Small intestine (tissue), 7 donors: ENCODE results near the gene LPP. TPM values are rescaled to one million over a fixed set of nuclear protein-coding genes. Genes with fewer than 3 reads are reported as not detected.
A peak's percentile ranks its signal among the peaks of the same experiment; 100 is the strongest.

Source experiments
- DNase-seq, 2 donors: peaks; one replicate each; pipeline versions ENCODE4 v3.0.0 to v3.0.0-alpha.2; 2013
- FAIRE-seq: peaks from 2 replicates; lab custom pipeline; 2012; peaks lifted over from hg19 to GRCh38; lab: Jason Lieb, UNC
- H3K27ac ChIP-seq, 3 donors: one replicate each; pipeline ENCODE4 v1.5.1; 2013; ENCODE audit warnings: low read length in 2 of 3, mild to moderate bottlenecking in 2 of 3, control low read depth in 1 of 3, inconsistent platforms in 1 of 3, low read depth in 1 of 3, moderate library complexity in 1 of 3
- H3K27me3 ChIP-seq, 3 donors: one replicate each; pipeline ENCODE4 v1.6.1; 2013; ENCODE audit warnings: low read length in 3 of 3, inconsistent platforms in 1 of 3; ENCODE audit not compliant: control insufficient read depth in 3 of 3, insufficient read depth in 3 of 3
- H3K36me3 ChIP-seq, 3 donors: one replicate each; pipeline ENCODE4 v1.6.1; 2013; ENCODE audit warnings: low read length in 3 of 3, inconsistent platforms in 1 of 3, low read depth in 1 of 3, mild to moderate bottlenecking in 1 of 3, moderate library complexity in 1 of 3; ENCODE audit not compliant: control insufficient read depth in 3 of 3, insufficient read depth in 2 of 3
- H3K4me1 ChIP-seq, 3 donors: one replicate each; pipeline ENCODE4 v1.6.1; 2013; ENCODE audit warnings: low read length in 2 of 3, inconsistent platforms in 1 of 3, low read depth in 1 of 3, mild to moderate bottlenecking in 1 of 3, moderate library complexity in 1 of 3; ENCODE audit not compliant: control insufficient read depth in 3 of 3, insufficient read depth in 2 of 3
- H3K4me3 ChIP-seq, 3 donors: one replicate each; pipeline ENCODE4 v1.5.1; 2013; ENCODE audit warnings: low read length in 3 of 3, control low read depth in 1 of 3, inconsistent platforms in 1 of 3, low read depth in 1 of 3, mild to moderate bottlenecking in 1 of 3, moderate library complexity in 1 of 3
- H3K9me3 ChIP-seq, 2 donors: one replicate each; pipeline ENCODE4 v1.6.1; 2013; ENCODE audit warnings: low read depth in 1 of 2, low read length in 1 of 2; ENCODE audit not compliant: control insufficient read depth in 2 of 2, insufficient read depth in 1 of 2
- WGBS, 3 donors: extraction: QIAGEN DNeasy Blood & Tissue Kit; methylation state at CpG; one replicate each; pipeline ENCODE4 v1.1.7; 2013; 5-methylcytosine and 5-hydroxymethylcytosine counted together
- polyA plus RNA-seq, 4 donors: library from polyadenylated mRNA; stranded (reverse) in 3 of 4; unstranded in 1 of 4; fragments of 200-250 nt in 3 of 4; fragments of 120-200 nt in 1 of 4; gene quantifications; one replicate each; pipeline versions ENCODE4 v1.2.1 to v1.2.3, GENCODE V29; 2013
- donor health status: healthy with polysubstance abuse.
- donor health status: control.
- donor health status: control.
- donor health status: Bipolar disorder and iron deficiency.
- donor health status: healthy.

Gene LPP
- polyA plus RNA-seq, 4 donors: 5.4 to 35.8 (median 12.4) TPM

DNA sequence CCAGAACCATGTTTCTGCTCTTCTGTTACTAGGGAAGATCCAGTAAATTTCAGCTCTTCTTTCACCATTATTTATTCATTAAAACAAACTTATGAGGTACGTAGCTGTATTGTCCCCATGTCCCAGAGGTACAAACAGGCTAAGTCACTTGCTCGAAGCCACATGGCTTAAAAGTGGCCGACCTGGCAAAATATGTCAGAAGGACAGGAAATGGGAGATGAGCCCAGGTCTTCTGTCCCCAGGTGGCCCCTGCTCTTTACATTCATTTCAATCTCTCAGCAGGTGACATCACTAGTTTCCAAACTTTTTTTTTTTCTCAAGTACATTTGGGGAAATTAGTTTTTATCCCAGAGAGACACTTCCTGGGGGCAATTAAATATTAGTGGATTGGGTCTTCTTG is 34.1 kb upstream of the LPP start:
- no peak for FAIRE-seq

DNA sequence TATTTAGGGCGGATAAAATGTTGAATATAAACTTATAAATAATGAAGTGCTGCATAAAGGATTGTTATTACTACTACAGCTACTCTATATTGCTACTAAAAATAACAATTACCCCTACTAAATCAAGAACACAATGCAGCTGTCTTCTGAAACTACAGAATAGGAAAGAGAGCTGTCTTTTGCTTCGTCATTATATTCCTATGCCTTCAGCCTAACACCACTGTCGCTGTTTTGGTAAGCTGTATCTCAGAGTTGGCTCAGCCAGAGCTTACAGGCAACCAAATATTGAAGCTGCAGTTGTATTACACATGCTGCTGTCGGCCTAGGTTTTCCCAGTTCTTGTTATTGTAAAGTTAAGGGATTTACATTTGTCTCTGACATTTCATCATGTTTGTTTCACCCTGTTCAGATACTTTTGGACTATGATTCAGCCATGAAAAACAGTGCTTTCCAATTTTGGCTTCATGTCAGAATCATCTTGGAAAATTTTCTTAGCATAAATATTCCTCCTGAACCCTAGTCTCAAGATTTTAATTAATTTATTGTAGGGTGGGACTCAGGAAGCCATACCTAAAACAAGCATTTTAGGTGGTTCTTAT is 31.3 kb upstream of the LPP start:
- DNase-seq: no peak
- FAIRE-seq: no peak
- no peak overlapping the region for H3K4me3 ChIP-seq
- no peaks in the 10 kb centered on the region for H3K9me3 ChIP-seq
- H3K4me1 ChIP-seq: peaks cover 0 to 23% (median 1%) of the 10 kb centered on the region in 3 donors
- 79 to 95% (median 90%) methylated on average over 4 of the region's 4 CpGs for WGBS, 3 donors
- H3K36me3 ChIP-seq: no peaks in the 10 kb centered on the region
- no peak overlapping the region for H3K27ac ChIP-seq
- no peaks in the 10 kb centered on the region for H3K27me3 ChIP-seq

More for the DNA sequence above, 34.1 kb upstream of the LPP start:
- DNase-seq: no peak
- Histone ChIP-seq H3K9me3 (peaks cover 0 to 4% of the 10 kb centered on the region in 2 donors), H3K27me3 (no peaks in the 10 kb centered on the region), H3K4me1 (peaks cover 0 to 11% (median 1%) of the 10 kb centered on the region in 3 donors), H3K27ac (no peak overlapping the region), H3K4me3 (no peak overlapping the region), H3K36me3 (no peaks in the 10 kb centered on the region)
- WGBS, 3 donors: 87 to 92% (median 90%) methylated on average over 3 of the region's 3 CpGs

DNA sequence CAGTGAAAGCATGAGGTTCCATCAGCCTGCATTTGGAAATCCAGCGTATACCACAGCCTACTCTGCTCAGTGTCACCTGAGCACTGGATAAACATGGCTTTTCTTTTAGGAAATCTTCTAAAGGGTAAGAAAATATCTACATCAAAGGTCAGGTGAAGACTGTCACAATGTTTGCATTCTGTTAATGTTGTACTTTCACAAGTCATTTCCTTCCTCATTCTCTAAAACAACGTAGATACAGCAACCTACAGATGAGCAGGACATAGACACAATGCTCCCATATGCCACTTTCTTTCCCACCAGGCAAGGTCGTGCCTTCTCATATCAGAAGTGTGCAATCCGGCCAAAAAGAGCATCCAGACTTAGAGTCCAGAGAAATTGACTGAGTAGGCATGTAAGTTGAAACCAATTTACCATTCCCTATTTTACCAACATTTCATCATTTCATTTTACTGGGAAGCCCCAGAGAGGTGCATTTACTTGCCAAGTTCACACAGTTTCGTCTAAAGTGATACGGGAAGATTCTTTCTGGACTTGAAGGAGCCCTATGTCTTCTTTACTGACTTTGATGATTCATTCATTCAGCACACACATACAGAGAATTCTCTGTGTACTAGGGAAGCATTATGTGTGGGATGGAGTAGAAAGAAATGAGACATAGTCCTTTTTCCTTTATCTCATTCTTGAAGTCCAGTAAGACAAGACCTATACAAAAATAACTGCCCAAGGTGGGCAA is 30.6 kb upstream of the LPP start:
- H3K9me3 ChIP-seq: no peaks in the 10 kb centered on the region
- H3K4me3 ChIP-seq: no peak overlapping the region
- 53 to 66% (median 63%) methylated on average over 6 of the region's 6 CpGs for WGBS, 3 donors
- H3K27me3 ChIP-seq: no peaks in the 10 kb centered on the region
- H3K4me1 ChIP-seq: peaks cover 0 to 23% (median 1%) of the 10 kb centered on the region in 3 donors
- DNase-seq (peak; percentile 8 to 54), FAIRE-seq (no peak)
- H3K27ac ChIP-seq: no peak overlapping the region
- no peaks in the 10 kb centered on the region for H3K36me3 ChIP-seq

DNA sequence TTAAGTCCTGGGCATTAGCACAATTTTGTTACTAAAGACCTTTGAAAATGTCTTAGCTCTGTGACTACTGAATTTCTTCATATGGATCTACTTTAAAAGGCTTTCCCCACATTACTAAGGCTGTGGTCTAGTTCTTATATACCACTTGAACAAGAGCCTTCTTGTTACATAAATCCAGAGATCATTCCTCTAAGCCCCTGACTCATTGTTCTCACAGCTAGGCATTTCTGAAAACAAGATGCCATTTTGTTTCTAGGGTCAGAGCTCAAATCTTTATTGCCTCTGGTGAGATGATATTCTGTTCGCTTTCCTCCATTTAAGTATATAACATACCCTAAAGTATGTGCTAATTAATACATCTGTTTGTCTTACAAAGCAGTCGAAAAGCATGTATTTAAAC is 29.8 kb upstream of the LPP start:
- FAIRE-seq (no peak), DNase-seq (no peak)
- Histone ChIP-seq H3K27ac (no peak overlapping the region), H3K4me1 (peaks cover 0 to 26% (median 1%) of the 10 kb centered on the region in 3 donors), H3K36me3 (no peaks in the 10 kb centered on the region), H3K27me3 (no peaks in the 10 kb centered on the region), H3K9me3 (no peaks in the 10 kb centered on the region), H3K4me3 (no peak overlapping the region)
- 91 to 96% (median 94%) methylated on average over 2 of the region's 2 CpGs for WGBS, 3 donors

DNA sequence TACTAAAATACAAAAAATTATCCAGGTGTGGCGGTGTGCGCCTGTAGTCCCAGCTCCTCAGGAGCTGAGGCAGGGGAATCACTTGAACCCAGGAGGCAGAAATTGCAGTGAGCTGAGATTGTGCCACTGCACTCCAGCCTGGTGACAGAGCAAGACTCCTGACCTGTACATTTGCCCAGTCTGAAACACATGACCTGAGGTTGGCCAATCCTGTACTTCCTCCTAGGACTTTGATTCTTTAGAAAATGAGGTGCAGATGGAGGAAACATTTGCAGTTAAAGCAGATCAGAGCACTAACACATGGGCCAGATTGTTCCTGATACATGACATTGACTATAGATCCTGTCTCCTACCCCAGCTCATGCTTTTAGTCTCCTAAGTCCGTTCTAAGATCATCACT is 28.9 kb upstream of the LPP start:
- FAIRE-seq: no peak
- Histone ChIP-seq H3K4me1 (peaks cover 0 to 33% (median 1%) of the 10 kb centered on the region in 3 donors), H3K36me3 (no peaks in the 10 kb centered on the region), H3K27ac (peak overlapping the region in 1 of 3 donors; percentile 14), H3K27me3 (no peaks in the 10 kb centered on the region), H3K9me3 (no peaks in the 10 kb centered on the region), H3K4me3 (no peak overlapping the region)
- 95 to 96% (median 96%) methylated on average over 3 of the region's 3 CpGs for WGBS, 3 donors
- peak; percentile 51 to 54 for DNase-seq

DNA sequence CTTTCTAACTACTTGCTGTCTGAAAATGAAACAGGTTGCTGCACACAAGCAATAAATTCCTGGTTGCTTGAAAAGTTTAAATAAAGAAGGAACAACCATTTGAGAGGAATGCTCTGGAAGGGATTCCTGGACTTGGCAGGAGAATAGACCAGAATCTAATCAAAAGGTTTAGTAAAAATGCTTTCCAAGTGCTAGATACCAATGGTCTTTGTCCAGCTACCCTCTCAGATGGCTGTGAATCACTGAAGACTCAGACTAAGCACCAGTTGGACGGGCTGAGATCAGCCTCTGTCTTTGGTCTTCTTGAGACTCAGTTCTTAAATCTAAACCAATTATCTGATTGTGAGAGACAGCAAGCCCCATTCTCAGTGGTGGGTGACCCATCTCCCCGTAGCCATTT is 27.7 kb upstream of the LPP start:
- Histone ChIP-seq H3K9me3 (no peaks in the 10 kb centered on the region), H3K27me3 (no peaks in the 10 kb centered on the region), H3K4me3 (no peak overlapping the region), H3K36me3 (no peaks in the 10 kb centered on the region), H3K4me1 (peaks cover 0 to 33% (median 1%) of the 10 kb centered on the region in 3 donors), H3K27ac (no peak overlapping the region)
- FAIRE-seq (no peak), DNase-seq (no peak)
- WGBS, 3 donors: 90 to 100% (median 92%) methylated on average over 2 of the region's 2 CpGs

DNA sequence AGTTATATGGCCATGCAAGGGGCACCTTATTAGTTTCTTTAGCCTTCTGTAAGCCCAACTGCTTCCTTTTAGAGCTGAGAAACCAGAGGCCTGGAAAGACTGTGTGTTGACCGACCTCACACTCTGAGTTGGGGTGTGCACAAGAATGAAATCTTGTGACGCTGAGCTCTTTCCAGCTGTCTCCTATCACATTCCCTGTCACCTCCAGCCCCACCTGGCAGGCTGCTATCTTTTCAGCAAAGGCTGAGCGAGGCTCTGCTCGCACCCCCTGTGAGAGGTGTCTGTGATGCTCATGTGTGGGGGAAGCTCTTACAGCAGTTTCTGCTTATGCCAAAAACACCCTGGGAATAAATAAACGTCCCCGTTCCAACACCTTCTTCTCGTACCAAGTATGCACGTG is 27.0 kb upstream of the LPP start:
- 86 to 96% (median 87%) methylated on average over 8 of the region's 8 CpGs for WGBS, 3 donors
- FAIRE-seq: no peak
- Histone ChIP-seq H3K36me3 (no peaks in the 10 kb centered on the region), H3K4me1 (peaks cover 0 to 33% (median 1%) of the 10 kb centered on the region in 3 donors), H3K4me3 (no peak overlapping the region), H3K9me3 (no peaks in the 10 kb centered on the region), H3K27ac (no peak overlapping the region), H3K27me3 (no peaks in the 10 kb centered on the region)
- peak in 1 of 2 donors; percentile 37 for DNase-seq

DNA sequence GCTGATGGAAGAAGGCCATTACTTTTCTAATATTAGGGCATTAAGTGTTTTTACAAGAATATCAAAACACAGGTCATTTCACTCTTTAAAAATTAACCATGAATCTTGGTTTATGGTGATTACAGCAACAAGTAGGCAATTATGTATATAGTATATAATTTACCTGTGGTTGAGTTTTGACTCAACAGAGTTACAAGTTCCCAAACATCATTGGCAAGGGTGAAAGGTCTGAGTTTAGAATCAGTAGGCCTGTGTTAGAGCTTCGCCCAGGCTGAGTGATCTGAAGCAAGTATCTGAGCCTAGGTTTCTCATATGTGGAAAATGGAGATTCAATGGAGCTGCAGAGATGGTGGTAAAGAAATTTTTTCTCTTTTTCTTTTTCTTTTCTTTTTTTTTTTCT is 25.1 kb upstream of the LPP start:
- Histone ChIP-seq H3K36me3 (no peaks in the 10 kb centered on the region), H3K9me3 (no peaks in the 10 kb centered on the region), H3K27ac (no peak overlapping the region), H3K4me1 (peaks cover 0 to 27% (median 0%) of the 10 kb centered on the region in 3 donors), H3K4me3 (no peak overlapping the region), H3K27me3 (no peaks in the 10 kb centered on the region)
- DNase-seq (no peak), FAIRE-seq (no peak)
- 91 to 96% (median 92%) methylated on average over 1 of the region's 1 CpG for WGBS, 3 donors
